ENCODE results near the gene TPR. TPM values are rescaled to one million over a fixed set of nuclear protein-coding genes. Genes with fewer than 3 reads are reported as not detected.

TPR gene
- total RNA-seq, 1 donor from 2014 or later: 83.8 TPM

GRCh38 chr1:186325239-186325638 is 49.8 kb downstream of the TPR start:
- peaks cover 7% of the 10 kb centered on the region for H3K36me3 Mint-ChIP-seq (ENCODE audit: low read depth, unreplicated experiment)

GRCh38 chr1:186323865-186324264 is 51.2 kb downstream of the TPR start:
- Mint-ChIP-seq H3K9me3 (ENCODE audit: unreplicated experiment) (no peaks in the 10 kb centered on the region), H3K36me3 (ENCODE audit: low read depth, unreplicated experiment) (peaks cover 7% of the 10 kb centered on the region), H3K27me3 (ENCODE audit: low read depth, unreplicated experiment) (no peaks in the 10 kb centered on the region), H3K27ac (ENCODE audit: unreplicated experiment) (no peak overlapping the region), H3K4me1 (ENCODE audit: low read depth, unreplicated experiment) (no peaks in the 10 kb centered on the region), H3K4me3 (ENCODE audit: unreplicated experiment) (no peak overlapping the region)
- no peak for DNase-seq (ENCODE audit: low read depth)
- H3K79me2 ChIP-seq (ENCODE audit: insufficient read depth, low read length): no peaks in the 10 kb centered on the region
- H3K9ac ChIP-seq (ENCODE audit: low read length): no peak overlapping the region
- no peak overlapping the region for H3K4me2 ChIP-seq (ENCODE audit: low read length)
- no peak overlapping the region for H3K27ac ChIP-seq (ENCODE audit: low read depth, low read length)
- no peaks in the 10 kb centered on the region for H3K27me3 ChIP-seq (ENCODE audit: insufficient read depth, low read length)
- FAIRE-seq: no peak
- no peak overlapping the region for H3K4me3 ChIP-seq (ENCODE audit: insufficient read depth, low read depth, low read length)
- TF ChIP-seq EZH2 (IDR thresholded peaks at IDR 0.05; ENCODE audit: insufficient read depth, low read length): no peak
- TF ChIP-seq CTCF (IDR thresholded peaks at IDR 0.05; ENCODE audit: insufficient read depth, low read depth, low read length): no peak
- no peaks in the 10 kb centered on the region for H3K4me1 ChIP-seq (ENCODE audit: insufficient read depth, low read length)
- peaks cover 3% of the 10 kb centered on the region for H4K20me1 ChIP-seq (ENCODE audit: insufficient read depth, low read length)
- H2AFZ ChIP-seq (ENCODE audit: low read depth, low read length): no peak overlapping the region
- peaks cover 66% of the 10 kb centered on the region for H3K36me3 ChIP-seq (ENCODE audit: insufficient read depth, low read length)
- no peaks in the 10 kb centered on the region for H3K9me3 ChIP-seq (ENCODE audit: insufficient read depth, low read depth, low read length)

More at GRCh38 chr1:186325239-186325638, 49.8 kb downstream of the TPR start:
- Histone ChIP-seq H3K79me2 (ENCODE audit: insufficient read depth, low read length) (no peaks in the 10 kb centered on the region), H3K4me3 (ENCODE audit: insufficient read depth, low read depth, low read length) (no peak overlapping the region), H3K9me3 (ENCODE audit: insufficient read depth, low read depth, low read length) (no peaks in the 10 kb centered on the region), H4K20me1 (ENCODE audit: insufficient read depth, low read length) (peaks cover 3% of the 10 kb centered on the region), H3K27me3 (ENCODE audit: insufficient read depth, low read length) (no peaks in the 10 kb centered on the region), H3K4me1 (ENCODE audit: insufficient read depth, low read length) (no peaks in the 10 kb centered on the region), H3K36me3 (ENCODE audit: insufficient read depth, low read length) (peaks cover 67% of the 10 kb centered on the region), H3K9ac (ENCODE audit: low read length) (no peak overlapping the region), H3K4me2 (ENCODE audit: low read length) (no peak overlapping the region), H2AFZ (ENCODE audit: low read depth, low read length) (no peak overlapping the region), H3K27ac (ENCODE audit: low read depth, low read length) (no peak overlapping the region)
- TF ChIP-seq CTCF (IDR thresholded peaks at IDR 0.05; ENCODE audit: insufficient read depth, low read depth, low read length) (peak; percentile 58), EZH2 (IDR thresholded peaks at IDR 0.05; ENCODE audit: insufficient read depth, low read length) (no peak)
- Mint-ChIP-seq H3K9me3 (ENCODE audit: unreplicated experiment) (no peaks in the 10 kb centered on the region), H3K4me3 (ENCODE audit: unreplicated experiment) (no peak overlapping the region), H3K27me3 (ENCODE audit: low read depth, unreplicated experiment) (no peaks in the 10 kb centered on the region), H3K27ac (ENCODE audit: unreplicated experiment) (no peak overlapping the region), H3K4me1 (ENCODE audit: low read depth, unreplicated experiment) (no peaks in the 10 kb centered on the region)
- DNase-seq (ENCODE audit: low read depth) (no peak), FAIRE-seq (peak; percentile 69)

- Mint-ChIP-seq H3K27me3 (ENCODE audit: low read depth, unreplicated experiment) (no peaks in the 10 kb centered on the region), H3K4me3 (ENCODE audit: unreplicated experiment) (no peak overlapping the region), H3K27ac (ENCODE audit: unreplicated experiment) (no peak overlapping the region), H3K36me3 (ENCODE audit: low read depth, unreplicated experiment) (no peaks in the 10 kb centered on the region), H3K9me3 (ENCODE audit: unreplicated experiment) (no peaks in the 10 kb centered on the region), H3K4me1 (ENCODE audit: low read depth, unreplicated experiment) (peaks cover 5% of the 10 kb centered on the region)
- Histone ChIP-seq H3K27ac (ENCODE audit: low read depth, low read length) (no peak overlapping the region), H3K4me3 (ENCODE audit: insufficient read depth, low read depth, low read length) (no peak overlapping the region), H2AFZ (ENCODE audit: low read depth, low read length) (no peak overlapping the region), H3K36me3 (ENCODE audit: insufficient read depth, low read length) (peaks cover 58% of the 10 kb centered on the region), H3K27me3 (ENCODE audit: insufficient read depth, low read length) (no peaks in the 10 kb centered on the region), H3K9ac (ENCODE audit: low read length) (no peak overlapping the region), H3K4me1 (ENCODE audit: insufficient read depth, low read length) (no peaks in the 10 kb centered on the region), H3K79me2 (ENCODE audit: insufficient read depth, low read length) (no peaks in the 10 kb centered on the region), H4K20me1 (ENCODE audit: insufficient read depth, low read length) (no peaks in the 10 kb centered on the region), H3K4me2 (ENCODE audit: low read length) (no peak overlapping the region), H3K9me3 (ENCODE audit: insufficient read depth, low read depth, low read length) (no peaks in the 10 kb centered on the region)
- no peak for FAIRE-seq
- DNase-seq (ENCODE audit: low read depth): no peak
- TF ChIP-seq CTCF (IDR thresholded peaks at IDR 0.05; ENCODE audit: insufficient read depth, low read depth, low read length) (no peak), EZH2 (IDR thresholded peaks at IDR 0.05; ENCODE audit: insufficient read depth, low read length) (no peak)
Measured at GRCh38 chr1:186315570-186315969, 59.5 kb downstream of the TPR start.

Data from astrocyte (in vitro differentiated cells and primary cell).